RCC 7860 (cell line): ENCODE measurements around the gene VWA1.
"Not testable (repeated sequence)": the region's sequence is repeated elsewhere in the genome, so short reads cannot be mapped to it uniquely, and the experiment has no call there.

Experiments used
- DNase-seq: peaks from one replicate; pipeline ENCODE4 v3.0.0-alpha.2; 2015; ENCODE audit warnings: low spot score
- FAIRE-seq: peaks from 2 replicates; lab custom pipeline; 2012; peaks lifted over from hg19 to GRCh38; lab: Jason Lieb, UNC

VWA1 gene

DNA sequence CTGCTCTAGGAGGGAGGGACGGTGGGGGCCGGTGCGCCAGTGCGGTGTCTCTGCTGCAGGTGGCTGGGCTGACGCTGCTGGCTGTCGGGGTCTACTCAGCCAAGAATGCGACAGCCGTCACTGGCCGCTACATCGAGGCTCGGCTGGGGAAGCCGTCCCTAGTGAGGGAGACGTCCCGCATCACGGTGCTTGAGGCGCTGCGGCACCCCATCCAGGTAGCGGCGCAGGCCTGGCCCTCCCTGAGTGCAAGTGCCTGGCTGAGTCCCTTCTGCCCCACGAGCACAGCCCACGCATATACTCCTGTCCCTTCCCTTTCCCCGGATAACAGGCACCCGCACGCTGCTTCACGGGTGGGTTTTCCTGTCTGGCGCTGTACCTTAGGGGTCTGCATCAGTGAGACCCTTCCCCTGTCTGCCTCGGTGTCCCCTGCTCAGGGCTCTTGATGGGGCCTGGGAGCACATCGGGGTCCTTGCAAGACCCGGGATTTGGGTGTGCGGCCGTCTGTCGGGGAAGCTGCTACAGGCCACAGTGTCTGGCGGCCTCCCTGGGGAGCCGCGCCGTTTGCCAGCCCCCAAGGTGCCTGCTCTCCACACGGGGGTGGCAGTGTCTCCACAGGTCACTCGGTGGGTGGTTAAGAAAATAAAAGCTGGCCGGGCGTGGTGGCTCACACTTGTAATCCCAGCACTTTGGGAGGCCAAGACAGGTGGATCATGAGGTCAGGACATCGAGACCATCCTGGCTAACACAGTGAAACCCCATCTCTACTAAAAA, 19.0 kb downstream of the VWA1 start:
- not testable (repeated sequence) for FAIRE-seq, DNase-seq

DNA sequence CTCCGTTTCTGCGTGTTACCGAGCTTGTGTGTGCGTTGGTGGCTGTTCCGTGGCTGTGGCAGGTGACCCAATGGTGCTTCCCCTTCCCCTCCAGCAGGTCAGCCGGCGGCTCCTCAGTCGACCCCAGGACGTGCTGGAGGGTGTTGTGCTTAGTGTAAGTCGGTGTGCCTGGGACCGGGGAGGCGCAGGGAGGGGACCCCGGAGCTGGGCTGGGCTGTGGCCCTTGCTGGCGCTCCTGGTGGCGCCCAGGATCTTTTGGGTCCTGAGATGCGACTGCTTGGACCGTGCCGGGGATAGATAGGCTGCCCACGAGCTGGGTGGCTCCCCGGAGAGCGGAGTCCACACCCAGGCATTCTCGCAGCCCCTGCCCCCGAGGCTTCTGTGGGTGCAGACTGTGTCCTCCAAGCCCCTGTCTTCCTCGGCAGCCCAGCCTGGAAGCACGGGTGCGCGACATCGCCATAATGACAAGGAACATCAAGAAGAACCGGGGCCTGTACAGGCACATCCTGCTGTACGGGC, 19.9 kb downstream of the VWA1 start:
- DNase-seq (no peak), FAIRE-seq (no peak)

DNA sequence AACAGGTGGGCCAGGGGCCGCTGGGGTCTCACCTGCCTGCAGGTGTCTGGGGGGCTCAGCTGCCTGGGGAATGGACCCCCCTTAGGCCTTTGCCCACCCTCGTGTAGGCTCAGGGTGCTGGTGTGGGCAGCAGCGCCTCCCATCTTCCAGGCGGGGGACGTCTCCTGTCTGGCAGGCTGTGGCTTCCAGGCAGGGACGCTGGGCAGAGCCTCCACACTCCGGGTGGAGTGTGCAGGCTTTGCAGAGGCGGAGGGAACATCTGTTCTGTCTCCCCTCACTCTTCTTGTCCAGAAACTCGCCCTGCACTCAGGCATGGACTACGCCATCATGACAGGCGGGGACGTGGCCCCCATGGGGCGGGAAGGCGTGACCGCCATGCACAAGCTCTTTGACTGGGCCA, 20.4 kb downstream of the VWA1 start:
- not testable (repeated sequence) for DNase-seq, FAIRE-seq

DNA sequence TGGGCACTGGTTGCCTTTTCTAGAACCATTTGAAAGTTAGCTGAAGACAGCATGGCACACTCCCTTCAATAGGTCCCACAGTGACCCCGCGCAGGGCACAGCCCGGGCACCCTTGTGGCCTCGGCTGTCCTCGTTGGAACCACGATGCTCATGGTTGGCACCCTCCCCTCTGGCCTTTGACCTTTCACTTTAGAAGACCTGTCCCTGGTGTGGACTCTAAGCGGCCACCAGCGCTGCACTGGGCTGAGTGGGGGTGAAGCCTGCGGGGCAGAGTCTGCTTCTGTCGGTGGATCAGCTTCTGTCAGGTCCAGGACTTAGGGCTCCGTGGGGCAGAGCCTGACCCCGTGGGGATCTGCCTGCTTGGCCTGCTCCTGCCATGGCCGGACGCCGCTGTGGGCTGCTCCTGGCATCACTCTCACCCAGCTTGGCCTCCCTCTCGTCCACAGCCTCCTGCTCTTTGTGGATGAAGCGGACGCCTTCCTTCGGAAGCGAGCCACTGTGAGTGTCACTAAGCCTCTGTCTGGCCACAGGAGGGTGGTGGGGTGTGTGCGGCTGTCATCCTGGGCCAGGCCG, 21.3 kb downstream of the VWA1 start:
- not testable (repeated sequence) for FAIRE-seq, DNase-seq

DNA sequence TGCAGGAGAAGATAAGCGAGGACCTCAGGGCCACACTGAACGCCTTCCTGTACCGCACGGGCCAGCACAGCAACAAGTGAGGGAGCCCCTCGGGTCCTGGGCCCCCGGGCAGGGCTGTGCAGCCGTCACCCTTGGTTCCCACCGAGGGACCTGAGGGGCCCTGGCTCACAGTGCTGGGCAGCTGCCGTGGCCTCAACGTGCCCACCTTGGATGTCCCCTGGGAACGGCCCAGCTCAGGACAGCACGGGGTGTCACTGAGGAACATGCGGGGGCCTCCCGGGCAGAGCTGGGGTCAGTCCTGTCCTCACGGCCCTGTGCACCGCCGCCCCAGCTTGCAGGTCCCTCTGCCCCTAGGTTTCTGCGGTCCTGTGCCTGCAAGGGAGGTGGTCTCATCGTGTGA, 23.7 kb downstream of the VWA1 start:
- DNase-seq, FAIRE-seq: not testable (repeated sequence)

DNA sequence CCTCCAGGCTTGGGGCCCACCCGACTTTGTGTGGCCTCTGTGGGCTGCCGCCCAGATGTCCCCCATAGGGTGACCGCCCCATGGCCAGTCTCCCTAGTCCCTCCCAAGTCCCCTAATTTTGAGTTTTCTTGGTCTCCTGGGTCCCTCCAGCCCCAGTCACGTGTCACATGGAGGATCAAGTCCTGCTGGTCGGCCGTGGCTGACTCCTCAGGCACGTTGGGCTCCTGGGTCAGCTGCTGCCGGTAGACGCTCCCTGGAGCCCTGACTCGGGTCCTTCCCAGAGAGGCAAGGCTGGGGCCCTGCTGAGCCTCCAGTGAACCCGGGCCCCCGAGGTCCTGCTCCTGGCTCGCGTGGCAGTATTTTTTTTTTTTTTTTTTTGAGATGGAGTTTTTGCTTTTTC, 24.2 kb downstream of the VWA1 start:
- DNase-seq, FAIRE-seq: not testable (repeated sequence)

DNA sequence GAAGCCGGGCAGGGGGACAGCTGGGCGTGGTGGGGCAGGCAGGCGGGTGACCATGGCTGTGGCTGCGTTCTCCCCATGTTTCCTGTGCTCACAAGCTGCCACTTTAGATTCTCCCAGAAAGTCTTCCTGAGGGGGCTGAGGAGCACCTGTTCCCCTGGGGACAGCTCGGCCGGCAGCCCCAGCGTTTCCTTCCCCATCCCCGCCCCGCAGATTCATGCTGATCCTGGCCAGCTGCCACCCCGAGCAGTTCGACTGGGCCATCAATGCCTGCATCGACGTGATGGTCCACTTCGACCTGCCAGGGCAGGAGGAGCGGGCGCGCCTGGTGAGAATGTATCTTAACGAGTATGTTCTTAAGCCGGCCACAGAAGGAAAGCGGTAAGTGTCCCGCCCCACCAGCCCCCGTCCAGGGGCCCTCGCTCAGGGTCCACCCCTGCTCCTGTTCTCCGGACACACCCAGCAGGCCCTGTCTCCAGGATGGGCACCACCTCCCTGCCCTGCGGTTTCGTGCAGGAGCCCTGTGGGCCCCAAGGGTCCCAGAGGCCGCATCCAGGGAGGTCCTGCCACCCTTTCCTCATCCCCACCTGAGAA, 25.1 kb downstream of the VWA1 start:
- FAIRE-seq (no peak), DNase-seq (no peak)

DNA sequence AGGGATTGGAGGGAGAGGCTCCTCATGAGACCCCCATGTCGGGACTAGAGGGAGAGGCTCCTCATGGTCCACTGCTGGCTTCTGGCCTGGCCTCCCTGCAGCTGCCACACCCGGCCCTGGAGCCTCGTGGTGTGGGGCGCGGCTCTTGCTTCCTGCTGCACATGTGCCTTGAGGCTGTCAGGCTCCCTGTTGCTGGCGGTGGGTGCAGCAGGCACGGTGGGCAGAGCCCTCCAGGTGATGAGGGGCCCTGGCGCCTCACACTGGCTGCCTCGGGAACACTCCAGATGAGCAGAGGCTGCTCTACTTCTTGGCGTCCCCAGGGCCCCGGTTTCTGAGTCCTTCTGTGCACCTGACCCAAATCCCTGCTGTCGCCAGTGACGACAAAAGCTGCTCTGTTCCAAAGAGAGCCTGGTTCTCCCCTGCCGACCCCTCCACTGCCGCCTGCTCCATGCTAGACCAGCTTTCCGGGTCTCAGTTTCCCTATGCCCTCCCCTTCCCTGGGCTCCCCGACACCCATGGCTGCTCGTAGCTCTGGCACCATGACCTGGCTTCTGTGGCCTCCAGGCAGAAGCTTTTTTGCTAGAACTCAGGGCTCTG, 26.3 kb downstream of the VWA1 start:
- FAIRE-seq (no peak), DNase-seq (no peak)

DNA sequence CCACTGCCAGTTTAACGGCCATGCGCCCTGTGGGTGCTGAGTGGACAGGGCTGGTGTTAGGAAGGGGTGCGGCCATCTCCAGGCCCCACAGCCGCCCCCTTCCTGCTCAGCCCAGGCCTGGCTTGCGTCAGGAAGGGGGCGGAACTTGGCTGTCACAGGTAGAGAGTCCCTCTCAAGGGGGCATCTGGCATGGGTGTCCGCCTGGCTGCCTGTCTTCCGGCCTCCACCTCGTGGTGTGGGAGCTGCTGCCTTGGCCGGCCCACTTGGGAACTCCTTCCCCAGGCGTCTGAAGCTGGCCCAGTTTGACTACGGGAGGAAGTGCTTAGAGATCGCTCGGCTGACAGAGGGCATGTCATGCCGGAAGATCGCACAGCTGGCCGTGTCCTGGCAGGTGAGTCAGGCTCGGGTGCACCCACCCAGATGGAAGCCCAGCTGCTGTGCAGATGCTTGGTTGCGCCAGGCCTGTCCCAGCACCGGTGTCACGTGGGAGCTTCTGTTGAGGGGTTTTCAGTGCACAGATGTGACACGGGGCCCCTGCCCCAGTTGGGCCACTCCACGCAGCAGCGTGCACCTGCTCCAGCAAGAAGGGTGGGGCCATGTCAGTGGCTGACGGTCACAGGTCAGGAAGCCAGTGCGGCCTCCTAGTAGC, 27.0 kb downstream of the VWA1 start:
- DNase-seq (peak; percentile 6), FAIRE-seq (no peak)

DNA sequence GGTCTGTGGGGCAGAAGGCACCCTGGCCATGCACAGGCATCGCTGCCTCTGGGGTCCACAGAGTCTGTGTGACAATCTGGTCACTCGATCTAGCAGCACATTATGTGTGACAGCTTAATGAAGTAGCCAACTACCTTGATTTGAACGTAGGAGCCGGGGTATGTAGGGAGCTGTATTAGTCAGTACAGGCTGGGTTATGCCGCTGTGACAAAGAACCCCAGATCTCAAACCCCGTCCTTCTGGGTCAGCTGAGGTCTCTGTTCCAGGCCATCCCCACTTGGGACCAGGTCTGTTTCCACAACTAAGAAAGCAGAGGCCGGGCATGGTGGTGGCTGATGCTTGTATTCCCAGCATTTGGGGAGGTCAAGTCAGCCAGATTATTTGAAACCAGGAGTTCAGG, 27.8 kb downstream of the VWA1 start:
- FAIRE-seq (no peak), DNase-seq (no peak)

DNA sequence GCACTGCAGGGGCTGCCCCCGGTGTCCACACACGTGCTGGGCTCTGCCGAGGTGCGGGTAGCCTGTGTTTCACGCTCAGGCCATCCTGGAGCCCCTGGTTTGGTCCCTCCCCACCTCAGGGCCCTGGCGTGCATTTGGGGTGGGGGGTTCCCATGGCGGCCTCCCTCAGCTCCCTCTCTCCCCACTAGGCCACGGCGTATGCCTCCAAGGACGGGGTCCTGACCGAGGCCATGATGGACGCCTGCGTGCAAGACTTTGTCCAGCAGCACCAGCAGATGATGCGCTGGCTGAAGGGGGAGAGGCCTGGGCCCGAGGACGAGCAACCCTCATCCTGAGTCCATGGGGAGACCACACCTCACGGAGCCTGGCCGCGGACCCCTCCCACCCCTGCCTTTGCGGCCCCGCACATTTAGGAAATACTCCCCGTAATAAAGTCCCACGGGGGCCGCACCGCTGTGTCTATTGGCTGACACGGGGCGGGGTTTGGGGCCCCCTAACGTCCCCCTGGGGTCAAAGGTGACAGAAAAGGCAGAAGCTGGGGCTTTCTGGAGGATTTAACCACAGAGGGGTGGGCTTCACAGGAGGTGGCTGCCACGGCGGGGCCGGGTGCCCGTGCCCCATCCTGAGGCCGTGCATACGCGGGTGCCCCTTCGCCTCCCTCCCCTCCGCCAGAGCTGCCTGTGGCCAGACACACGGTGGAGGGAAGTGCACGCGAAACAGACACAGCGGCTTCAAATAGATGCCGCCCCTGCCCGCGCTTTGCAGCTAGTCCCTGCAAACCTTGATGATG, 32.9 kb downstream of the VWA1 start:
- FAIRE-seq, DNase-seq: not testable (repeated sequence)

DNA sequence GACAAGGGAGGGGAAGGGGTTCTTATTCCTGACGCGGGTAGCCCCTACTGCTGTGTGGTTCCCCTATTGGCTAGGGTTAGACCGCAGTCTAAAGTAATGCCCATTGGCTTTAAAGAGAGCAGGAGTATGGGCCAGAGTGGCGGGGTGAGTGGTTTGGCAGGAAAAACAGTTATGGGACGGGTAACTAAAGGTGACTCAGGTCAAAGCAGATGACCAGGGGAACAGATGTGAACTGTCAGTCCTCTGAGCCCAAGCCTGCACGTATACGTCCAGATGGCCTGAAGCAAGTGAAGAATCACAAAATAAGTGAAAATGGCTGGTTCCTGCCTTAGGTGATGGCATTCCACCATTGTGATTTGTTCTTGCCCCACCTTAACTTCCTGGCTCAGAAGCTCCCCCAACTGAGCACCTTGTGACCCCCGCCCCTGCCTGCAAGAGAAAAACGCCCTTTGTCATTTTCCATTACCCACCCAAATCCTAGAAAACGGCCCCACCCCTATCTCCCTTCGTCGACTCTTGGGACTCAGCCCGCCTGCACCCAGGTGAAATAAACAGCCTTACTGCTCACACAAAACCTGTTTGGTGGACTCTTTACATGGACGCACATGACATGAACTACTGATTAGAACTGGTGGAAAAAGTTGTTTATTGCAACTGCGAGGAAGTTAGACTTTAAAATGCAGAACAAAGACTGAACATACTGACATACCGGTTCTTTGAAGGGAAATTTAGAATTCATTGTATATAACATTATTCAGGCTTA, 35.3 kb downstream of the VWA1 start:
- FAIRE-seq (no peak), DNase-seq (no peak)

DNA sequence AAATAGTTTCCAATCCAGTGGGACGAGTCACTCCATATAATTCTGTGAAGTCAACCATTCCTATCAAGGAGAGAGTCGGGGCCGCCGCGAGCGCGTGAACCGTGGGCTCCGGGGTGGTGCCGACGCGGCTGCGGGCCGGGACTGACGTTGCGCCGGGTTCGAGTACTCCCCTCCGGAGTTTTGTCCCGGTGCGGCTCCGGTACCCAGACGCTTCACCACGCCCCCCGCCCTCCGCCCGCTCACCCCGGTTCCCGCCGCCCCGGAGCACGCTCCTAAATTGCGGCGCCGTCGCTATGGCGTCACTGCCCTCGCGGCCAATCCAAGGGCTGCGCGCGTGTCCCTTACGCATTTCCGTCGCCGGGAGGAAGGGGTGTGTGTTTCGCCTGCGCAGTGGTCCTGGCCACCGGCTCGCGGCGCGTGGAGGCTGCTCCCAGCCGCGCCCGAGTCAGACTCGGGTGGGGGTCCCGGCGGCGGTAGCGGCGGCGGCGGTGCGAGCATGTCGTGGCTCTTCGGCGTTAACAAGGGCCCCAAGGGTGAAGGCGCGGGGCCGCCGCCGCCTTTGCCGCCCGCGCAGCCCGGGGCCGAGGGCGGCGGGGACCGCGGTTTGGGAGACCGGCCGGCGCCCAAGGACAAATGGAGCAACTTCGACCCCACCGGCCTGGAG, 36.0 kb downstream of the VWA1 start, which contains the start of gene ATAD3B:
TSS of gene ATAD3B (plus strand) at position 377 of the 664 bp plus-strand sequence. CDS start at position 497, 120 bp downstream.
- FAIRE-seq = no peak
- peak; percentile 79 for DNase-seq

DNA sequence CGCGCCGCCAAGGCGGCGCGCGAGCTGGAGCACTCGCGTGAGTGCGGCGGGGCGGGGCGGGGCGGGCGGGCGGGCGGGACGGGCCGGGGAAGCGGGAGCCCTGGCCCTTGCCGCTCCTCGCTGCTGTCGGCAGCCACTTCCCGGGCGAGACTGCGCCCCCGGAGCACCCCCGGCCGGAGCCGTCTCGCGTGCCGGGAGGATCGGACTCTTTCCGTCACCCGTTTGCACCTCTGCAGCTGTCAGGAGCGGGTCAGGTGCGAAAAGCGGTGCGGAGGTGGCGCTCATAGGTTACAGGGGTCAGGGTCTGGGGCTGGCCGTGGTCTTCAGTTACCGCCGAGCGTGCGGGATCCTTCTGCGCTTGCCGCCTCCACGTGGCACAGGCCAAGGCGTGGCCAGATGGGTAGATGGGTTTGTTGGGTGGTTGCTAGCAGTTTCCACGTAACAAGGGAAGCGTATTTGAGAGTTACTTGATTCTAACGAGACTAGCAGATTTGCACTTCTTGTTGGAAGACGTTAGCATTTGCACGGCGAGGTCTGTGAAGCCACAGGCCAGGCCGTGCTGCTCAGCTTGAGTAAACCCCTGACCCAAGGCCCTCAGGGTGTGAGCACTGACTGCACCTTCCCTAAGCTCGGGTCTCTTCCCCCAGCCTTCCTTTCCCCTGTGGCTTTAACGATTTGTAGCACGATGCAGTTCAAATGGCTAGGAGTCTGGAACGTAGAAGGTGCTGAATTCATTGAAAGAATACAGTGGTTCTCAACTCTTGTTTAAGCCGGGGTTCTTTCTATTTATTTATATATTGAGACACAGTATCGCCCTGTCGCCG, 36.8 kb downstream of the VWA1 start:
- not testable (repeated sequence) for DNase-seq, FAIRE-seq

DNA sequence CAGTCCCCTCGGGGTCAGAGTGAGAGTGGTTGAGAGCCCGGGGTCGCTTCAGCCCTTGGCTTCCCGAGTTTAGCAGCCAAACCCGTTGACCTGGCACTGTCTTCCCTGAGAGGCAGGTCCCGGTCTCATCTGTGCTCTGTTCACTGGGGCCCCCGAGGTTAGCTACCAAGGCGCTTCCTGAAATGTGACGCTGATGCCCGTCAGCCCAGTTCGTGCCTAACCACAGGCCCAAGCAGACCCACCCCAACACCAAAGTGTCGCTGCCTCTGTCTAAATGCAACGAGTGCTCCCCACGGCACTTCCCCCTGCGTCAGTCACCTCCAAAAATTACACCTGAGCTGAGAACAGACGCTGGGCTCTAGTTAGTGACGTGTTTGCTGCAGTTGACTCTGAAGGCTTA, 40.5 kb downstream of the VWA1 start:
- not testable (repeated sequence) for DNase-seq, FAIRE-seq

DNA sequence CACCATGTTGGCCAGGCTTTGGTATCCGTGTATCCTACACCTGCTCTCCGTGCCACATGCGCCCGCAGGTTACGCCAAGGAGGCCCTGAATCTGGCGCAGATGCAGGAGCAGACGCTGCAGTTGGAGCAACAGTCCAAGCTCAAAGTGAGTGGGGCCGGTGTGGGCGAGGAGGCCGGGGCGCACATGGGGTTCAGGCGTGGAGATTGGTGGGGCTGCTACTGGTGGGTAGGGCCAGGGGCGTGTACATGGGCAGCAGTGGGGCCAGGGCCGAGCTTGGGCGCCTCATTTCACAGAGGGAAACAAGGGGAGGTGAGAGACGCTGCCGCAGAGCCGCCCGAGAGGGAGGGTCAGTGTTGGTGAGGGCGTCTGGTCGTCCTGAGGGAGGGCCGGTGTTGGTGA, 41.7 kb downstream of the VWA1 start:
- FAIRE-seq (no peak), DNase-seq (no peak)

DNA sequence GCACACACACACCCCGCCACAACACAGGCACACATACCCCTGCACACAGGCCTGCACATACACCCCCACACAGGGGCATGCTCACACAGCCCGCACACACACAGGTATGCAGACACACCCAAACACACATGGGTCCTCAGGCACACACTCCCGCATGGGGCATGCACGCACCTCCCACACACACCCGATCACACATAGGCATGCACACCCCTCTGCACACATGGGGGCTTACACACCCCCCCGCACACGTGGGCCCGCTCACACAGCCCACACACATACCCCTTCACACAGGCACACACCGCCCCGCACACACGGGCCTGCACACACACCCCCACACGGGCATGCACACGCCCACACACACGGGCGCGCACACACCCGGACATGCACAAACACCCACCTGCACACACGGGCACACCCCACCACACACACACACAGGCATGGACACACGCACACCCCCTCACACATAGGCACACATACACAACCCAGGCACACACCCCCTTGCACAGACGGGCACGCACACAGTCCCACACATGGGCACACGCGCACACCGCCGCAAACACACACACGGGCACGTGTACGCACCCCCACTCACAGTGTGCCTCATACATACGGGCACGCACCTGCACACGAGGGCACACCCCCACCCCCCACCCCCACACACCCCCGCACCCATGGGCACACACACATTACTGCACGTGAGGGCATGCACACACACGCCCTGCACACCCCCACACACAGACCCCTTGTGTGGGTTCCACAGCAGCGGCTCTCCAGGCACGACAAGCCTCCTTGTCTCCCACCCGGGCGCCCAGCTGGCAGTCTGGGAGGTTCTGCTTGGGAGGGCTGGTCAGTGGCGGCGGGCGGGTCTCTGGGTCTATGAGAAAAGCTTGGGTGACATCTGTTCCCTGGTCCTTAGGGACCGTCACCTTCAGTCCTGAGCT, 44.3 kb downstream of the VWA1 start:
- DNase-seq (no peak), FAIRE-seq (no peak)
